GM13977 (cell line): ENCODE data around the gene FAM13A.

Experiments used
- DNase-seq: peaks from one replicate; pipeline ENCODE4 v3.0.0; 2012; ENCODE audit warnings: low spot score
- in situ Hi-C: fragments of 300-500 bp; cut with MboI; formaldehyde crosslinking; loops from one replicate; pipeline ENCODE4 v1.12.0; 2022; ENCODE audit warnings: low sequenced_read_pairs, low pct_unique_long_range_greater_than_20kb, mixed read lengths, inconsistent platforms; ENCODE audit not compliant: unreplicated experiment
- TF ChIP-seq, protein P1 (sequence below): IDR thresholded peaks from 2 replicates; pipeline ENCODE4 v1.5.1; 2012; ENCODE audit warnings: mild to moderate bottlenecking, control low read depth; ENCODE audit not compliant: insufficient read depth; ENCODE audit errors: extremely low read depth, missing control alignments

Gene FAM13A

GRCh38 chr4:89056953-89057398 is at the start of gene FAM13A:
TSS of gene FAM13A (minus strand) at chr4:89057185. CDS start at chr4:89056964, 221 bp downstream.
- TF ChIP-seq, protein P1, sequence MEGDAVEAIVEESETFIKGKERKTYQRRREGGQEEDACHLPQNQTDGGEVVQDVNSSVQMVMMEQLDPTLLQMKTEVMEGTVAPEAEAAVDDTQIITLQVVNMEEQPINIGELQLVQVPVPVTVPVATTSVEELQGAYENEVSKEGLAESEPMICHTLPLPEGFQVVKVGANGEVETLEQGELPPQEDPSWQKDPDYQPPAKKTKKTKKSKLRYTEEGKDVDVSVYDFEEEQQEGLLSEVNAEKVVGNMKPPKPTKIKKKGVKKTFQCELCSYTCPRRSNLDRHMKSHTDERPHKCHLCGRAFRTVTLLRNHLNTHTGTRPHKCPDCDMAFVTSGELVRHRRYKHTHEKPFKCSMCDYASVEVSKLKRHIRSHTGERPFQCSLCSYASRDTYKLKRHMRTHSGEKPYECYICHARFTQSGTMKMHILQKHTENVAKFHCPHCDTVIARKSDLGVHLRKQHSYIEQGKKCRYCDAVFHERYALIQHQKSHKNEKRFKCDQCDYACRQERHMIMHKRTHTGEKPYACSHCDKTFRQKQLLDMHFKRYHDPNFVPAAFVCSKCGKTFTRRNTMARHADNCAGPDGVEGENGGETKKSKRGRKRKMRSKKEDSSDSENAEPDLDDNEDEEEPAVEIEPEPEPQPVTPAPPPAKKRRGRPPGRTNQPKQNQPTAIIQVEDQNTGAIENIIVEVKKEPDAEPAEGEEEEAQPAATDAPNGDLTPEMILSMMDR = no peak
- in situ Hi-C loops = no loop called here
- DNase-seq = peak; percentile 7

DNA sequence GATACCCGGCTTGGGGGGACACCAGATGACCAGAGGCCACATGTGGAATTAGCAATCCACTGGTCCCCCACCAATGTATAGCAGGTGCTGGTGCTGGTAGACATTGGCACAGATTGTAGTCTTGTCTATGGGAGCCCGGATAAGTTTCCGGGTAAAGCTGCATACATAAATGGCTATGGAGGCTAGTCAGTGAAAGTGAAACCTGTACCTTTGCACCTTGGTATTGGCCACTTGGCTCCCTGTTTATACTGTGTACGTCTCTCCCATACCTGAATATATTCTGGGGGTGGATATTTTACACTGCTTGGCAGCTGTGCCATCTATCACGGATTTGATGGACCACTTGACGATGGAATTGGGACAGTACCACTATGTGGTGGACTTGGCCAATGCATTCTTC is 48.7 kb upstream of the FAM13A start:
- TF ChIP-seq, protein P1 = no peak
- in situ Hi-C loops = no loop called here
- no peak for DNase-seq

GRCh38 chr4:89101256-89102161 is 44.5 kb upstream of the FAM13A start:
- peak; percentile 62 for DNase-seq
- TF ChIP-seq, protein P1 = no peak

DNA sequence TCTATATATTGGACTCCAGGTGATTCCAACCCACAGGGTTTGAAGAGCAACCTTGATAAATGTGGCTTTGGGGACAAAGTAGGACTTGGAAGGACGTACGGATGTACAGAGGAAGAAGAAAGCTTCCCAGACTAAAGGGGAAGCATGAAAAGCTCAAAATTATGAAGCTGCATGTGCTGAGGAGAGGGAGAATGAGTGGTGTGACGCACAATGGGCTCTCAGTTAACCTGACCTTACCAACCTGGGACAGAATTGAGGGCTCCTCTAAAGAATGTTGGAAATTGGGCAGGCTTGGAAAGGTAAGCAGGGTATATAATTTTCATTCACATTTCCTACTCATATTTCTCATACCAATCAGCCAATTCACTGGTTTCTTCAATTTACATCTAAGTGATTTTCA is 43.9 kb upstream of the FAM13A start:
- in situ Hi-C loops = no loop called here
- TF ChIP-seq, protein P1 = no peak
- no peak for DNase-seq

More at GRCh38 chr4:89101256-89102161, 44.5 kb upstream of the FAM13A start:
- in situ Hi-C loops = no loop called here

- no peak for DNase-seq
- in situ Hi-C loops = no loop called here
- TF ChIP-seq, protein P1 = no peak
Measured at GRCh38 chr4:89099471-89099870, 42.5 kb upstream of the FAM13A start.

- in situ Hi-C loops = no loop called here
- TF ChIP-seq, protein P1 = no peak
- no peak for DNase-seq
Measured at GRCh38 chr4:89099034-89099433, 42.0 kb upstream of the FAM13A start.
